Colonic mucosa (tissue), 4 donors: ENCODE measurements around the gene PXT1. TPM values are rescaled to one million over a fixed set of nuclear protein-coding genes. Genes with fewer than 3 reads are reported as not detected.

ENCODE experiments used
- DNase-seq: peaks from one replicate; pipeline ENCODE4 v3.0.0-alpha.2; 2020
- H3K27ac ChIP-seq: fragments of 200-600 bp; one replicate; pipeline ENCODE4 v1.8.0; 2021
- H3K27me3 ChIP-seq: fragments of 200-600 bp; one replicate; pipeline ENCODE4 v1.8.0; 2021
- H3K36me3 ChIP-seq: fragments of 200-600 bp; one replicate; pipeline ENCODE4 v1.8.0; 2021
- H3K4me1 ChIP-seq: fragments of 200-600 bp; one replicate; pipeline ENCODE4 v1.8.0; 2021; ENCODE audit warnings: mild to moderate bottlenecking
- H3K4me3 ChIP-seq: fragments of 200-600 bp; one replicate; pipeline ENCODE4 v1.8.0; 2021
- H3K9ac ChIP-seq, 2 donors: one replicate each; pipeline ENCODE4 v1.7.0; 2013; ENCODE audit warnings: control low read depth in 2 of 2, low read depth in 2 of 2, low read length in 2 of 2
- H3K9me3 ChIP-seq: fragments of 200-600 bp; one replicate; pipeline ENCODE4 v1.8.0; 2021
- CTCF ChIP-seq: fragments of 200-600 bp; IDR thresholded peaks from one replicate; pipeline ENCODE4 v1.8.0; 2022; ENCODE audit warnings: antibody characterized with exemption, mild to moderate bottlenecking
- intact Hi-C: fragments of 100-400 bp; cut with DNase I; formaldehyde crosslinking; loops from one replicate; pipeline ENCODE4 v1.14.1; 2022
- total RNA-seq, 2 donors: library from RNA; stranded (reverse); fragmentation: NEBNext Ultra II Directional in 1 of 2; extraction: Animal tissue kit (Norgen Biotek cat#: 25700) in 1 of 2; gene quantifications; one replicate each; pipeline ENCODE4 v1.2.1, GENCODE V29; 2021
- donor health status: healthy.
- donor health status: DM: no; HTN: no; CAD: no.
- donor health status: DM: no; HTN: no; CAD: no.

PXT1 gene
- total RNA-seq, 2 donors from 2014 or later, result not detected

GRCh38 chr6:36373368-36374019 lies 69.2 kb downstream of the PXT1 start:
- H3K27ac ChIP-seq, result no peak overlapping the region
- intact Hi-C loops, result no loop called here

GRCh38 chr6:36372088-36372487 lies 70.6 kb downstream of the PXT1 start:
- no peak overlapping the region for H3K4me3 ChIP-seq
- H3K9ac ChIP-seq, result no peak overlapping the region
- no peak for TF ChIP-seq CTCF
- no peaks in the 10 kb centered on the region for H3K36me3 ChIP-seq
- H3K27ac ChIP-seq, result no peak overlapping the region
- H3K27me3 ChIP-seq, result no peaks in the 10 kb centered on the region
- no peaks in the 10 kb centered on the region for H3K4me1 ChIP-seq
- no peaks in the 10 kb centered on the region for H3K9me3 ChIP-seq
- no peak for DNase-seq
- intact Hi-C loops, result no loop called here

More at GRCh38 chr6:36373368-36374019, 69.2 kb downstream of the PXT1 start:
- no peaks in the 10 kb centered on the region for H3K36me3 ChIP-seq
- no peaks in the 10 kb centered on the region for H3K9me3 ChIP-seq
- H3K4me3 ChIP-seq, result no peak overlapping the region
- H3K9ac ChIP-seq, result no peak overlapping the region
- H3K4me1 ChIP-seq, result no peaks in the 10 kb centered on the region
- no peak for TF ChIP-seq CTCF
- no peak for DNase-seq
- H3K27me3 ChIP-seq, result no peaks in the 10 kb centered on the region

GRCh38 chr6:36371211-36371610 lies 71.4 kb downstream of the PXT1 start:
- no peak for DNase-seq
- intact Hi-C loops, result no loop called here
- H3K9me3 ChIP-seq, result no peaks in the 10 kb centered on the region
- no peak overlapping the region for H3K4me3 ChIP-seq
- H3K4me1 ChIP-seq, result no peaks in the 10 kb centered on the region
- no peak overlapping the region for H3K9ac ChIP-seq
- TF ChIP-seq CTCF, result no peak
- H3K36me3 ChIP-seq, result no peaks in the 10 kb centered on the region
- H3K27me3 ChIP-seq, result no peaks in the 10 kb centered on the region
- H3K27ac ChIP-seq, result no peak overlapping the region

- Histone ChIP-seq H3K9ac (no peak overlapping the region), H3K9me3 (no peaks in the 10 kb centered on the region), H3K4me3 (no peak overlapping the region), H3K36me3 (no peaks in the 10 kb centered on the region), H3K4me1 (no peaks in the 10 kb centered on the region), H3K27ac (no peak overlapping the region), H3K27me3 (no peaks in the 10 kb centered on the region)
- TF ChIP-seq CTCF, result no peak
- intact Hi-C loops, result no loop called here
- no peak for DNase-seq
These were observed 72.0 kb downstream of the PXT1 start for GRCh38 chr6:36370638-36371037.

GRCh38 chr6:36368921-36369865 lies 73.5 kb downstream of the PXT1 start:
- H3K4me1 ChIP-seq, result no peaks in the 10 kb centered on the region
- H3K9me3 ChIP-seq, result no peaks in the 10 kb centered on the region
- no peak overlapping the region for H3K4me3 ChIP-seq
- intact Hi-C loops, result no loop called here
- H3K9ac ChIP-seq, result no peak overlapping the region
- no peak for TF ChIP-seq CTCF
- no peaks in the 10 kb centered on the region for H3K27me3 ChIP-seq
- H3K36me3 ChIP-seq, result no peaks in the 10 kb centered on the region
- no peak overlapping the region for H3K27ac ChIP-seq
- no peak for DNase-seq
